HG03196 (cell line): ENCODE data around the gene WDR13.
"Not testable (repeated sequence)": the region's sequence is repeated elsewhere in the genome, so short reads cannot be mapped to it uniquely, and the experiment has no call there.

Source experiments
- ATAC-seq: cut with Tn5 transposase; IDR thresholded peaks from one replicate; pipeline ENCODE4 v1.9.1; 2021; ENCODE audit not compliant: unreplicated experiment

The WDR13 gene

GRCh38 chrX:48597353-48598264 lies at the start of gene WDR13:
WDR13 (plus strand) TSS chrX:48597492; CDS start chrX:48597997, 505 bp downstream.
- peak; percentile 64 for ATAC-seq

- ATAC-seq: no peak
Measured at GRCh38 chrX:48548871-48549270, 48.4 kb upstream of the WDR13 start.

- ATAC-seq: not testable (repeated sequence)
Measured at GRCh38 chrX:48555731-48556325, 41.5 kb upstream of the WDR13 start.

- ATAC-seq: no peak
Measured at GRCh38 chrX:48558271-48558670, 39.0 kb upstream of the WDR13 start.

- no peak for ATAC-seq
Measured at GRCh38 chrX:48559636-48560035, 37.7 kb upstream of the WDR13 start.

GRCh38 chrX:48560056-48560455 lies 37.2 kb upstream of the WDR13 start:
- ATAC-seq: no peak

GRCh38 chrX:48560681-48561080 lies 36.6 kb upstream of the WDR13 start:
- ATAC-seq: no peak

GRCh38 chrX:48569958-48570357 lies 27.3 kb upstream of the WDR13 start:
- no peak for ATAC-seq

- ATAC-seq: no peak
Measured at GRCh38 chrX:48573690-48574269, 23.5 kb upstream of the WDR13 start.

DNA sequence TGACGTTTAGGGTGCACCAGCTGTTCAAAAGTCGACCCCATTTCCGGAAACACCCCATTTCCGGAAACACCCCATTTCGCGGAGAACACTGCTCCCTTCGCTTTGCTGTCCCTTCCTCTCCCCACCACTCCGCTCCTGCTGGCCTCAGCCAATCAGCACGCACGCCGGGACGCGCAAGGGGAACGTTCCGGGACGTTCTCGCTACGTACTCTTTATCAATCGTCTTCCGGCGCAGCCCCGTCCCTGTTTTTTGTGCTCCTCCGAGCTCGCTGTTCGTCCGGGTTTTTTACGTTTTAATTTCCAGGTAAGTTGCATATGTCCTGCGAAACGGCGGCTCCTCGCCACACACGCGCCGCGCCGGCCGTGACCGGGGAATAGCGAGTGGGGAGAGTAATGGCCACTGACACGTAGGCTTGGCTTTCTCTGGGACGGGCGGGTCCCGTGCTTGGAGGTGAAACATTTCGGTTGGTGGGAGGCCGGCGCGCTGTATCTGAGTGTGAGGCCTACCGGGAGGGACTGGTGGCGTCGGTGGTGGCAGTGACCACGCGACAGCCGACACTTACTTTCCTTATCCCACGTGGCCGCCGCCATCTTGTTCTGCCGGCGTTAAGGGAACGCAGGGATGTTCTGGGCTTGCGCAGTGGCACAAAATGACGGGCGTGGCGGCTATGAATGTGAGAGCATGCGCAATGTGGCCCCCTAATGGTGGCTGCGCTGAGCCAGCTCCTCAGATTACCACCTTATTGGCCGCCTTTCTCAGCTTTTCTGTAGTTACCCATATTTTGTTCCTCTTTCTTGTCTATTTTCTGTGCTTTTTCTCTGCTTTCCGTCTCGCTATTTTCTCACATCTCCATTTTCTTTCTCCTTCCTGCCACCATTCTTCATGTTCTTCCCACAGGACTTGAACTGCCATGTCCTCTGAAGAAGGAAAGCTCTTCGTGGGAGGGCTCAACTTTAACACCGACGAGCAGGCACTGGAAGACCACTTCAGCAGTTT lies 22.7 kb upstream of the WDR13 start, which contains the start of gene RBM3:
RBM3 (plus strand) TSS at position 215 of the 997 bp plus-strand sequence; CDS start at position 912, 697 bp downstream.
- peak; percentile 78 for ATAC-seq

DNA sequence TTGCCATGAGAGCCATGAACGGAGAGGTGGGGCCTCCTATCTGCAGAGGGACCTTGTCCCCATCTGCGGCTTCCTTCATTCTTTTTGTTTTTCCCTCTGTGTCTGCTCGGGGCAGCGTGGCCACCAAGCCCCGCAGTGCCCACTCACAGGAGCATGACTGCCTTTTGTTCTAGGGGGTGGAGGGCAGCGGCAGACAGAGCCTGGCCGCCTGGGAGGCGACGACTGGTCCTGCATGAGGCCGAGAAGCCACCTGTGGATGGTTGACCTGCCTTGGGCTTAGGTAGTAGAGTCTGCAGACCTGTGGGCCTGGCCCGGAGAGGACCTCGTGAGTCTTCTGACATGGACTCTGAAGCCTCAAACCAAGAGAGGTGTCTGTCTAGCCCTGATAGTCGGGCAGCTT lies 21.6 kb upstream of the WDR13 start:
- ATAC-seq: no peak

- ATAC-seq: no peak
Measured at GRCh38 chrX:48576108-48576507, 21.2 kb upstream of the WDR13 start.

GRCh38 chrX:48578661-48579128 lies 18.6 kb upstream of the WDR13 start:
- ATAC-seq: no peak

DNA sequence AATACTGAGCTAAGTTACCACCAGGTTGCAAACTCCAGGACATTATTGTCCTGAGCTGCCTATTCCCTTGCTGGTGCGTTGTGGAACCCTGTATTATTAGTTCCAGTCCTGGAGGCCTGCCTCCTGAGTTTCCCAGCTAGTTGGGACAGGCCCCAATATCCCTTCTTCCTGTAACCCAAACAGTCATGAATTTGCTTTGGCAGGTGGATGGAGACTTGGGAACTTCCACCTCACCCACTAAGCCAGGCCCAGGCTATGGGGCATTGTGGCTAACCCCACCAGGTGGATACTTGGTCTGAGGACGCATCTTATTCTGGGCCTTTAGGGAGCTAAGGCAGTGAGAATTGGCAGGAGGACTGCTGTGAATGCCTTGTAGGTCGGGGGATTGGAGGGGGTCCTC lies 18.0 kb upstream of the WDR13 start:
- ATAC-seq: no peak

- no peak for ATAC-seq
Measured at GRCh38 chrX:48580662-48581061, 16.6 kb upstream of the WDR13 start.

- no peak for ATAC-seq
Measured at GRCh38 chrX:48584698-48585097, 12.6 kb upstream of the WDR13 start.

DNA sequence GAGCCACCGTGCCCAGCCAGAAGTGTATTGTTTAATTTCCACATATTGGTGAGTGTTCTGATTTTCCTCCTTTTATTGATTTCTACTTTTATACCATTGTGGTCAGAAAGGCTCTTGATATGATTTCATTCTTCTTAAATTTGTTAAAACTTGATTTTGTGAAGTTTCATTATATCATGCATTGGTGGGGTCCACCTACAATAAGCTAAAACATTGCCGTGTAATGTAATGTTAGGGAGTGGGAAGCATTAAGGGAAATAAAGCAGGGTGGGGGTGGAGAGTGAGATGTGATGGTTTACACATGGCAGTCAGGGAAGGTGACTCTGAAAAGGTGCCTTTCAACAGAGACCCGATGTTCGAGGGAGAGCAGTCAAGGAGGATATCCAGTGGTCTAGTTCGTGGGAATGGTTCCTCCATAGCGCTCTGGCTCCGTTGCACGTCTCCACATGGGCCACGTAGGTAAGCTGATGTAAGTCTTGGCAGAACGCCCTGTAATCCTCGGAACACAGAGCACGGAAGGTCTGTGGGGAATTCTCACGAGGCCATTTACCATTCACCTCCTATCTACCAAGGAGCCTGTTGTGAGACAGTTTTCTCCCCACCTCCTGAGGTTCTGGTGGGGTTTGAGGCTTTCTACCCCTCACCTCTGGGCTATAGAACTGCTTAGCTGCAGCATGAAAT lies 7.7 kb upstream of the WDR13 start:
- ATAC-seq: no peak

- ATAC-seq: no peak
Measured at GRCh38 chrX:48590203-48591103, 6.8 kb upstream of the WDR13 start.

- ATAC-seq: no peak
Measured at GRCh38 chrX:48591255-48591791, 6.0 kb upstream of the WDR13 start.
